Measurements from ENCODE around the gene CASP7.

DNA sequence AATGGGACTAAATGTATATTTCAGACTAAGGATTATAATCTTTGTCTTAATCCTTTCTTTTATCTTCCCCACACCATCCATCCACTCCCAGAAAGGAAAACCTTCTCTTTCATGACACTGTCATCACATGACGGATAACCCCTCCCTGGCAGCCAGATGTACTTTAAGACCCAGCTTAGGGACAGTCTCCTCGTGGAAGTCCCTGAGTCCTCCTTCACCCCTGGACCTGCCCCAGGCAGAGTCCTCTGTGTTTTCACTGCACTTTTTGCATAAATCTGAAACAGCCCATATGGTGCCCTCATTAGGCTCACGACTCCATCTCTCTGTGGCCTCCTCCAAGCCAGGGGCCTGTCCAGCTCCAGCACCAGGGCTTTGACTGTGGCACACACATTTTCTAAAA, 31.9 kb upstream of the CASP7 start:
- TF ChIP-seq, protein P1, sequence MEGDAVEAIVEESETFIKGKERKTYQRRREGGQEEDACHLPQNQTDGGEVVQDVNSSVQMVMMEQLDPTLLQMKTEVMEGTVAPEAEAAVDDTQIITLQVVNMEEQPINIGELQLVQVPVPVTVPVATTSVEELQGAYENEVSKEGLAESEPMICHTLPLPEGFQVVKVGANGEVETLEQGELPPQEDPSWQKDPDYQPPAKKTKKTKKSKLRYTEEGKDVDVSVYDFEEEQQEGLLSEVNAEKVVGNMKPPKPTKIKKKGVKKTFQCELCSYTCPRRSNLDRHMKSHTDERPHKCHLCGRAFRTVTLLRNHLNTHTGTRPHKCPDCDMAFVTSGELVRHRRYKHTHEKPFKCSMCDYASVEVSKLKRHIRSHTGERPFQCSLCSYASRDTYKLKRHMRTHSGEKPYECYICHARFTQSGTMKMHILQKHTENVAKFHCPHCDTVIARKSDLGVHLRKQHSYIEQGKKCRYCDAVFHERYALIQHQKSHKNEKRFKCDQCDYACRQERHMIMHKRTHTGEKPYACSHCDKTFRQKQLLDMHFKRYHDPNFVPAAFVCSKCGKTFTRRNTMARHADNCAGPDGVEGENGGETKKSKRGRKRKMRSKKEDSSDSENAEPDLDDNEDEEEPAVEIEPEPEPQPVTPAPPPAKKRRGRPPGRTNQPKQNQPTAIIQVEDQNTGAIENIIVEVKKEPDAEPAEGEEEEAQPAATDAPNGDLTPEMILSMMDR (IDR thresholded peaks at IDR 0.05), result no peak
- TF ChIP-seq POLR2A (IDR thresholded peaks at IDR 0.05) (no peak), EP300 (IDR thresholded peaks at IDR 0.05; ENCODE audit: low read depth) (no peak), POLR2AphosphoS5 (IDR thresholded peaks at IDR 0.05) (no peak)
